IPS DF 4.7 (cell line): ENCODE results near the gene NOXRED1.

ENCODE experiments used
- DNase-seq: peaks from one replicate; pipeline ENCODE4 v3.0.0-alpha.2; 2013; ENCODE audit warnings: low spot score; ENCODE audit errors: extremely low read depth

NOXRED1 gene

GRCh38 chr14:77344377-77344996, 78.8 kb downstream of the NOXRED1 start:
- DNase-seq = no peak
